ENCODE data around the gene P2RX6. TPM values are rescaled to one million over a fixed set of nuclear protein-coding genes. Genes with fewer than 3 reads are reported as not detected.
A peak's percentile ranks its signal among the peaks of the same experiment; 100 is the strongest.

The P2RX6 gene
- under 1 TPM; 0.05 to 0.59 TPM for total RNA-seq
- under 1 TPM; 0.18 to 0.48 TPM for polyA plus RNA-seq

- WGBS = 48% methylated on average over 12 of the region's 12 CpGs
- H3K9me3 ChIP-seq (ENCODE audit: control insufficient read depth in 4 of 4, low read length in 3 of 4) = no peaks in the 10 kb centered on the region
- H3K4me1 ChIP-seq (ENCODE audit: control insufficient read depth in 4 of 4, insufficient read depth in 4 of 4, low read length in 3 of 4) = peaks cover 0 to 7% (median 3%) of the 10 kb centered on the region in 4 donors
- H3K27ac ChIP-seq (ENCODE audit: low read depth in 1 of 2, low read length in 2 of 2) = peak within 1 kb of the TSS in 1 of 2 donors; percentile 51
- H3K27me3 ChIP-seq (ENCODE audit: control insufficient read depth in 4 of 4, insufficient read depth in 4 of 4, low read length in 3 of 4) = no peaks in the 10 kb centered on the region
- peak; percentile 71 for DNase-seq (ENCODE audit: low spot score)
- H3K36me3 ChIP-seq (ENCODE audit: control insufficient read depth in 4 of 4, insufficient read depth in 3 of 4, low read depth in 1 of 4, low read length in 3 of 4) = no peaks in the 10 kb centered on the region
- TF ChIP-seq RAD21 (IDR thresholded peaks at IDR 0.05) (no peak), NR2F2 (IDR thresholded peaks at IDR 0.05) (peak; percentile 95), EGR1 (IDR thresholded peaks at IDR 0.05; ENCODE audit: low read depth in 2 of 2) (no peak), FOXA2 (IDR thresholded peaks at IDR 0.05) (no peak), RXRA (IDR thresholded peaks at IDR 0.05) (peak in 1 of 2 donors; percentile 14), ZBTB33 (IDR thresholded peaks at IDR 0.05) (no peak), YY1 (IDR thresholded peaks at IDR 0.05) (no peak)
- H3K4me3 ChIP-seq (ENCODE audit: low read depth in 1 of 3, low read length in 3 of 3) = peak within 1 kb of the TSS in 2 of 3 donors; percentile 29 to 37
- no peak within 1 kb of the TSS for H3K9ac ChIP-seq (ENCODE audit: low read depth in 1 of 2, low read length in 2 of 2)
These were observed at the start of gene P2RX6 for GRCh38 chr22:21014726-21015465. Gene P2RX6 (plus strand): TSS chr22:21015165. CDS start chr22:21015175, 10 bp downstream.

GRCh38 chr22:20965888-20966855 is 48.8 kb upstream of the P2RX6 start:
- H3K36me3 ChIP-seq (ENCODE audit: control insufficient read depth in 4 of 4, insufficient read depth in 3 of 4, low read depth in 1 of 4, low read length in 3 of 4) = no peaks in the 10 kb centered on the region
- WGBS = 79% methylated on average over 13 of the region's 13 CpGs
- H3K4me1 ChIP-seq (ENCODE audit: control insufficient read depth in 4 of 4, insufficient read depth in 4 of 4, low read length in 3 of 4) = peaks cover 3 to 13% (median 6%) of the 10 kb centered on the region in 4 donors
- H3K27ac ChIP-seq (ENCODE audit: low read depth in 1 of 2, low read length in 2 of 2) = no peak overlapping the region
- no peak for DNase-seq (ENCODE audit: low spot score)
- TF ChIP-seq CTCF (IDR thresholded peaks at IDR 0.05; ENCODE audit: low read depth, low read length, missing input control) = no peak
- no peak for TF ChIP-seq JUND (IDR thresholded peaks at IDR 0.05)
- TF ChIP-seq EGR1 (IDR thresholded peaks at IDR 0.05; ENCODE audit: low read depth in 2 of 2) = no peak
- no peak for TF ChIP-seq ZBTB33 (IDR thresholded peaks at IDR 0.05)
- no peak for TF ChIP-seq FOXA2 (IDR thresholded peaks at IDR 0.05)
- no peak for TF ChIP-seq RXRA (IDR thresholded peaks at IDR 0.05)
- no peak for TF ChIP-seq ATF3 (IDR thresholded peaks at IDR 0.05)
- TF ChIP-seq YY1 (IDR thresholded peaks at IDR 0.05) = no peak
- TF ChIP-seq REST (IDR thresholded peaks at IDR 0.05) = no peak
- no peak for TF ChIP-seq NR2F2 (IDR thresholded peaks at IDR 0.05)
- no peak for TF ChIP-seq SP1 (IDR thresholded peaks at IDR 0.05)
- TF ChIP-seq FOXA1 (IDR thresholded peaks at IDR 0.05) = no peak
- no peak for TF ChIP-seq GABPA (IDR thresholded peaks at IDR 0.05 in 1 of 2, conservative IDR thresholded peaks at IDR 0.05 in 1 of 2)
- TF ChIP-seq HNF4A (conservative IDR thresholded peaks at IDR 0.05) = no peak
- no peak for TF ChIP-seq RAD21 (IDR thresholded peaks at IDR 0.05)
- no peak for TF ChIP-seq HNF4G (IDR thresholded peaks at IDR 0.05)
- no peak for TF ChIP-seq MAX (IDR thresholded peaks at IDR 0.05)
- H3K4me3 ChIP-seq (ENCODE audit: low read depth in 1 of 3, low read length in 3 of 3) = no peak overlapping the region
- H3K27me3 ChIP-seq (ENCODE audit: control insufficient read depth in 4 of 4, insufficient read depth in 4 of 4, low read length in 3 of 4) = no peaks in the 10 kb centered on the region
- no peak overlapping the region for H3K9ac ChIP-seq (ENCODE audit: low read depth in 1 of 2, low read length in 2 of 2)
- no peaks in the 10 kb centered on the region for H3K9me3 ChIP-seq (ENCODE audit: control insufficient read depth in 4 of 4, low read length in 3 of 4)
